CD4-positive, alpha-beta T cell treated with Interleukin-21 for 1 hour (primary cell): ENCODE data around the gene BBC3.
A peak's percentile ranks its signal among the peaks of the same experiment; 100 is the strongest.
"Not testable (repeated sequence)": the region's sequence is repeated elsewhere in the genome, so short reads cannot be mapped to it uniquely, and the experiment has no call there.

Source experiments
- DNase-seq: peaks from one replicate; pipeline ENCODE4 v3.0.0-alpha.2; 2020

The BBC3 gene

DNA sequence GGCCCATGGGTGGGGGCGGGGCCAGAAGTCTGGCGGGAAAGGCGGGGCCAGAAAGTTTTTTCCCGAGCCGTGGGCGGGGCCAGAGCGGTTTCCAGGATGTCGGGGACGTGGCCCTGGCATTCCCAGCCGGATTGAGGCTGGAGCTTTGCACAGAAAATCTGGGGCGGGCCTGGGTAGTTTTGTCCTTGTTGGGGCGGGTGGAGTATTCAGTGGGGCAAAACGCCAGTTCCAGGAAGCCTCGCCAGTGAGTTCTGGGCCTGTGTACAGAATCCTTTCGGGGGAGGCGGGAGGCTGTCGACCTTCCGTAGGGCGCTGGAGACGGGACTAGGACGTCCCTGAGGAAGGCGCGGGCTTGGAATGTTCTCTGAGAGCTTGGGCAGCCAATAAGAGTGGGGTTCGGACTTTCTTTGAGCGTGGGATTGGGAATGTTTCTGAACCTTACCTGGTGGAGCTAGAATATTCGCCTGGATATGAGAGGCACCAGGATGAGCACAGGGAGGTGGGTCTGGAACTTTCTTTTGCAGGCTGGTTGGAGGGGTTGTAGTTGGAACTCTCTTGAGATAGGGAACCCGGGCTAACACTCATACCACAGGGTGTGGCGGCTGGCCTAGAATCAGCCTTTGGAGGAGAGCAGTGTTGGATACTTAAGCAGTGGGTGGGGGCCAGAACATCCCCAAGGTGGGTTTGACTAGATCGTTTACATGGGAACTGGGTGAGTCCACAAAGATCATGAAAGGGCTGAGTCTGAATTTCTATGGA is 26.6 kb upstream of the BBC3 start:
- DNase-seq, result no peak

DNA sequence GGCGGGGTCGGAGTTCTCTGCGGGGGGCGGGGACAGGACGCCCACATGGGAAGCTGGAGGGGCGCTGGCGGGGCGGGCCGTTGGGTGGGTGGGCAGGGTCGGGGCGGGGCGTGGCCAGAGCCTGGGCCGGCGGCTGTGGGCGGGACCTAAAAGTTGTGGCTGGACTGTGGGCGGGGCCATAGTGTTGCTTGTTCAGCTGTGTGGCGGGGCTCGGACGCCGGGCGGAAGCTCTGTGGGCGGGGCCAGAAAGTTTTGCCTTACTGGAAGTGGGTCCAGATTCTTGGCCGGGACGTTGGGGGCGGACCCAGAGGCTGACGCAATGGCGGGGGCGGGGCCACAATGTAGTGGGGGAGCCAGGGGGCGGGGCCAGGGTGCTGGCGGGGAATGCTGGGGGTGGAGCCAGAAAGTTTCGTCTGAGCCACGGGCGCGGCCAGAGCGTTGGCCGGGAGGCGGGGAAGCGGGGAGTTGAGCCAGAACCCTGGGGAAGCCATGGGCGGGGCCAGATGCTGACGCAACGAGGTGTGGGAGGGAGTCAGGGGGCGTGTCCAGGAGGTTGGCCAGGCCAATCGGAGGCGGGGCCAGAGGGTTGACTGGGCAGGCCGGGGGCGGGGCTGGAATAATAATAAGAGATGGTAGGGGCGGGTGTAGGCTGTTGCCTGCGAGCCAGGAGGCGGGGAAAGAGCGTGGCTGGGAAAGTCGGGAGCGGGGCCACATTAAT is 25.9 kb upstream of the BBC3 start:
- peak; percentile 99 for DNase-seq

DNA sequence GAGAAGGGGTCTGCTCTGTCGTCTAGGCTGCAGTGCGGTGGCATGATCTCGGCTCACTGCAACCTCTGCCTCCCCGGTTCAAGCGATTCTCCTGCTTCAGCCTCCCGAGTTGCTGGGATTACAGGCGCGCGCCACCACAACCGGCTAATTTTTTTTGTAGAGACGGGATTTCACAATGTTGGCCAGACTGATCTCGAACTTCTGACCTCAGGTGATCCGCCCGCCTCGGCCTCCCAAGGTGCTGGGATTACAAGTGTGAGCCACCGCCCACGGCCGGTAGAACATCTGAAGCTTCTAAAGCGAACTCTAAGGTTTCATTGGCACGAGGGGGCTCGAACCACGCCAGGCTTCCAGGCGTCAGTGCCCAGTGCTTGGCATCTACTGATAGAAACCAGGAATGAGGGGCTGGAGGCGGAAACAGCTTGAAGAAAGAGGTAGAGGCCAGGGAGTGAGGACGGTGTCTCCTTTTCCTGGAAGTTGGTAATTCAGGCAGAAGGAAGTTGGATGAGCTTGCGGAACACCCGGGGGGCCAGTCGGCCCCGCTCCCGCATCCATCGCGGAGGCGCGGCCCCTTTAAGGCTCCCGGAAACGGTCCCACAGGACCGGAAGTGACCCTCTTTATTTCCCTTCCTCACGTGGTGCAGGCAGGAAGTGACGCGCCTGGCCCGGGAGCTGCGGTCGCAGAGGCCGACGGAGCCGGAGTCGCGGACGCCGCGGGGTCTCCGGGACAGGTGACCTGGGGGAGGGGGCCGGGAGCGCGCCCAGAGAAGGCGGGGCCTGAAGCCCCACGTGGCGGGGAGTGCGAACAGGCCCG is 25.1 kb upstream of the BBC3 start, which contains the start of gene CCDC9:
Gene CCDC9 (plus strand): TSS at position 647 of the 814 bp plus-strand sequence. CDS start 1,876 bp downstream, outside the sequence.
- DNase-seq, result peak; percentile 95

DNA sequence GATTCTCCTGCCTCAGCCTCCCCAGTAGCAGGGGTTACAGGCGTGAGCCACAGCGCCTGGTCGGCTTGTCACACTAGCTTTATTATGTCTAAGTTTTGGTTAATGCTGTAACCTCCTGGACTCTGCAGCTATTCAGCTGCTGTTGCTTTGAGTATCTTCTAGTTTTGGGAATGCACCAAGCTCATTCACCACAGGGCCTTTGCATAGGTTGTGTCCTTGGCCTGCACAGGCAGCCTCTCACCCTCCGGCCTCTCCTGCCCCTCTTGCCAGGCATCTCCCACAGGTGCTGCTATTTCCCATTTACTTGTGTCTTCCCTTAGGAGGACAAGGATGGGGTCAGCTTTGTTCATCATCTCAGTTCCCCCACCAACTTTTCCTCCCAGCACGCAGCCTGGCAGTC is 23.0 kb upstream of the BBC3 start:
- DNase-seq, result no peak

DNA sequence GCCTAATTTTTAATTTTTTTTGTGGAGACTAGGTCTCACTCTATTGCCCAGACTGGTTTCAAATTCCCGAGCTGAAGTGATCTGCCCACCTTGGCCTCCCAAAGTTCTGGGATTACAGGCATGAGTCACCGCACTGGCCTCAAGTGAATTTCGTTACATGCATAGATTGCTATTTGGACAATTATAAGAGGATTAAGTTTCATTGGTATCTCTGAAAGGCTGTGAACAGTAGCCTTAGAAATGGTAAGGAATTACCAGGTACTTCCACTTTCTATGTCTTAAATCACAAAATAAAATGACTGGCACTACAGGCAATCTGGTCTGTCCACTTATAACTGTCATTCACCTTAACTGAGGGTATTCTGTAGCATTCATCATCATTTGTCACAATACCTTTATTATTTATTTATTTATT is 22.5 kb upstream of the BBC3 start:
- no peak for DNase-seq

DNA sequence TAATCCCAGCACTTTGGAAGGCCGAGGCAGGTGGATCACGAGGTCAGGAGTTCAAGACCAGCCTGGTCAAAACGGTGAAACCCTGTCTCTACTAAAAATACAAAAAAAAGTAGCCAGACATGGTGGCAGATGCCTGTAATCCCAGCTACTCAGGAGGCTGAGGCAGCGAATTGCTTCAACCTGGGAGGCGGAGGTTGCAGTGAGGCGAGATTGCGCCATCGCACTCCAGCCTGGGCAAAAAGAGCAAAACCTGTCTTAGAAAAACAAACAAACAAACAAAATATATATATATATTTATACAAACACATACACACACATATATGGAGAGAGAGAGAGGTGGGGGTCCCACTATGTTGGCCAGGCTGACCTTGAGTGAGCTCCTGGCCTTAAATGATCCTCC is 22.0 kb upstream of the BBC3 start:
- not testable (repeated sequence) for DNase-seq

DNA sequence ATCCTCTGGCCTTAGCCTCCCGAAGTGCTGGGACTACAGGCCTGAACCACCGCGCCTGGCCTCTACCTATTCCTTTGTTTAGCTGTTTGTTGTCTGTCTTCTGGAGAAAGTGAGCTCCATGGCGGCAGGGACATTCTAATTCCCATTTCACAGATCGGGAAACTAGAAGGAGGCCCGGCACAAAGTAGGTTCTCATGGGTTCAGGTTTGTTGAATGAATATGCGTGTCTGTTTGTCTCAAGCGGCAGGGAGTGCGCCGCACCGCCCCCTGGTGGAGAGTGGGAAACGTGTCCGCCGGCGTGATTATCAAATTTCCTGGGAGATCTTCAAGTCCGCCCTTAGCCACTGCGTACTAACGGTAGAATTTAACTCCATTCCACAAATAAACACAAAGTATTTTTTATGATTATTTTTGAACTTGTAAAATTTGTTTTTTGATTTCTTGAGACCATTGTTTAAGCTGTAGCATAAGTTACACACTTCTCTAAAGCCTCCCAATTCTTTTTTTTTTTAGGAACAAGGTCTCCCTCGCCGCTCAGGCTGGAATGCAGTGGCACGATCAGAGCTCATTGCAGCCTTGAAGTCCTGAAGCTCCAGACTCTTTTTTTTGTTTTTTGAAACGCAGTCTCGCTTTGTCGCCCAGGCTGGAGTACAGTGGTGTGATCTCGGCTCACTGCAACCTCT is 16.4 kb upstream of the BBC3 start:
- peak; percentile 81 for DNase-seq

DNA sequence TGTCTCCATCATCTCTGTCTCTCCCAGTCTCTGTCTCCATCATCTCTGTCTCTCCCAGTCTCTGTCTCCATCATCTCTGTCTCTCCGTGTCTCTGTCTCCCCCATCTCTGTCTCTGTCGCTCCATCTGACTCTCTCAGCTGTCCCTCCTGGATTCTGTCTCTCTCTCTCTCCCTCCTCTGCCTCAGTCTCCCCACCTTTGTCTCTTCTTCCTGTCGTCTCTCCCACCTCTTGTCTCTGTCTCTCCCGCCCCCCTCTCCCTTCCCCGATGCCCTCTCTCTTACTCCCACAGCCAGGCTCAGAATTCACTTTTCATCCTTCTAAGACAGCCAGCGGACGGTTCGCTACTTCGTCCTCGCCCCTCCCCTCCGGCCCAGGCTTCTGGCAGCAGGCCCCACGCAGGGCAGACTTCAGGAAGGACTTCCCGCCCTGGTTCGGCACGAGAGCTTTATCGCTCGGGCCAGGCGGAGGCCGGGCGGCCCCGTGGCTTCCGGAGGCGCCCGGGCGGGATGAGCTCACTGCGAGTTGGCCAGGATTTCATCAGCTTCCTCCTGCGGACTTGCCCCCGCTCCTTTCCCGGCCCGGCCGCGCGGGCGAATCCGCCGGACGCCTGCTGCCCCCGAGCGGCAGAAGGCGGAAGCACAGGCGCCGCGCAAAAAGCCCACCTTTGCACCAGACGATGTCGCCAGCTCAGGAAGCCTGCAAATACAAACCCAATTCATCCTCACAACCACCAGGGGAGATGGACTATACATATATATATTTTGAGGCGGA is 13.0 kb upstream of the BBC3 start:
- peak; percentile 93 for DNase-seq

DNA sequence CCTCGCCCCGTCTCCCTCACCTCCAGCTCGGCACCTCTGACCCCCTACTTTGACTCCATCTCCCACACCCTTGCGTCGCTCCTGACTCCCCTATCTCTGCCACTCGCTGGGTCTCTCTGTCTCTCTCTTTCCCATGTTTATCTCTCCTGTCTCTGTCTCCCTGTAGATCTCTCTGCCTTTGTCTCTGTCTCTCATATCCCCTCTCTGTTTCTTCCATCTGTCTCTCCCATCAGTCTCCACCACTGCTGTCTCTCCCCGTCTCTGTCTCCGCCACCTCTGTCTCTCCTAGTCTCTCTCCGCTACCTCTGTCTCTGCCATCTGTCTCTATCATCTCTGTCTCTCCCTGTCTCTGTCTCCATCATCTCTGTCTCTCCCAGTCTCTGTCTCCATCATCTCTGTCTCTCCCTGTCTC is 12.4 kb upstream of the BBC3 start:
- no peak for DNase-seq

DNA sequence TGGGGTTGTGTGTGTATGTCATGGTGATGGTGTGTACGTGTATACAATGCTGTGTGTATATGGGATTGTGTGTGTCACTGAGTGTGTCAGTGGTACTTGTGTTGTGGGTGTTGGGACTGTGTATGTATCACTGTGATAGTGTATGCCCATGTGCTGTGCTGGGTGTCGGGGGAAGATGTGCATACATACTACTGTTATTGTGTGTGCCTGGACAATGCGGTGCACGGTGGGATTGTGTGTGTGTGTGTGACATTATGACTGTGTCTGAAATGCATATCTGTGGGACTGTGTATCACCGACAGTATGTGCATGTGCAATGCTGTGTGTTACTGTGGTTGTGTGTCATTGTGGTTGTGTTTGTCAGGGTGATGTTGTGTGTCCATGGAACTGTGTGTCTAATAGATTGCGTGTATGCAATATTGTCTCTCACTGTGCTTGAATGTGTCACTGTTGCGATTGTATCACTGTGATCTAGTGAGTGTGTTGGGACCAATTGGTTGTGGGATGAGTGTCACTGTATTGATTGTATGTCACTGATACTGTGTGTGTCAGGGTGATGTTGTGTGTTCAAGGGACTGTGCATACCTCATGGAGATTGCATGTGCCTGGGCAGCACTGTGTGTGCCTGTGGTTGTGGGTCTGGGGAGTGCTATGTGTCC is 11.0 kb upstream of the BBC3 start:
- no peak for DNase-seq

DNA sequence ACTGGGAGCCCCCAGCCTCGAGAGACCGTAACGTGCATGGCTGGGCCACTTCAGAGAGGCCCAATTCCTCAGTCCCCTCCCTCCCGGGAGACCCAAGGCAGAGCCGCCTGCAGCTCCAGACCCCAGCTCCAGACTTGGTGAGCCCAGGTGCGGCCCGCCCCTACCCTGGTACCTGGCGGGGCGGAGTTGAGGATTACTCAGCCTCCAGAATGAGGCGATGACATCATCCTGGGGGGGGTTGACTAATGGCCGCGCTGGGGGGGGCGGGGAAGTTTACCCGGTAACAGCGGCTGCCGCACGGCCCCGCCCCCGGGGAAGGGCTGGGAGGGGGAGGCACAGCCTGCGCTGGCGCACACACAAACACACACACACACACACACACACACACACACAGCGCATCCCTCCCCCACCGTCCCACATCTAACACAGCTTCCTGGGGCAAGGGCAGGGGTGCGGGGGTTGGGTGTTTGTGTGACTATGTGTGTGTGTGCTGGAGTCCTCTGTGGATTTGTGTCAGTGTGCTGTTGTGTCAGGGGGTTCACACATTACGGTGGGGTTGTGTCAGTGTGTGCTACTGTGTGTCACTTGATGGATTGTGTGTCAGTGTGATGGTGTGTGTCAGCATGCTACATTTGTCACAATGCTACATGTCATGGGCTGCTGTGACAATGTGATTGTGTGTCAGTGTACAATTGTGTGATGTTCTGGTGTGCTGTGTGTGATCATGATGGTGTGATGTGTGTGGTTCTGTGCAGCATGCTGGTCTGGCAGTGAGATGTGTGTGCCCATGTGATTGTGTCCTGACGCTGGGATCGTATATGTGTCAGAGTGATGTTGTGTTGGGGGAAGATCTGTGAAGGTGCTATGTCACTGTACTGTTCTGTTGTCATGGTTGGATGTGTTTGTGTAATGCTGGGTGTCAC is 10.3 kb upstream of the BBC3 start:
- peak; percentile 93 for DNase-seq

DNA sequence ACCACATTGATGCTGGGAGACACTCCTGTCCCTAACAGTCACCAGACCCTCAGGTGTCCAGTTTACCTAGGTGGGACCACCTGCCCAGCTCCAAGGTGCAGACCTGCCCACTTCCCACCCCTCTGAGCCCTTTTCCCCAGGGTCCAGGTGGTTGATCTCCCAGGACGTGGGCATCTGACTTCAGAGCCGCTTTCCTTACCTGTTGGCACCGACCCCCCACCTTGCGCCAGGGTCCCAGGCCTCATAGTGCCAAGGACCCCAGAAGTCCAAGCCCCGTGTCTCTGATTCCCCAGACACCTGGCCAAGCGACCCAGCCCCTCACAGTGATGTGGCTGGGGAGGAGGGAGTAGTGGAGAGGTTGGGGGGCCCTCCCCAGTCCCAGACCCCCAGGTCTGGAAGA is 9.6 kb upstream of the BBC3 start:
- DNase-seq, result no peak

- peak; percentile 89 for DNase-seq
Measured at GRCh38 chr19:47239610-47240296, 8.8 kb upstream of the BBC3 start.

DNA sequence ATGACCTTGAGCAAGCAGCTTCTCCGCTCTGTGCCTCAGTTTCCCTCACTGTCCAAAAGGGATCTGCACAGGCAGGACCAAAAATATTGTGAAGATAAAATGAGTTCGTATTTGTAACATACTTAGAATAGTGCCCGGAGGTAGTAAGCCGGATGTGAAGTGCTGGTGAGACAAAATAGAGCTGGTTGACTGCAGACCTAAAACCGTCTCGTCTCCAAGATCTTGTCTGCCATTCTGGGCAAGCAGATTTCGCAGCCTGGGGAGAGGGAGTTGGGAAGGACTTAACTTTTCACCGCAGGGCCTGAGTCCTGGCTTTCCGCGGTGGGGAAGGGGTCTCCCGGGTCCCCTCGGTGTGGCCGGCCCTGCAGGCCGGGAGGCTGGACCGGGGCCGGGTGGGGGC is 8.2 kb upstream of the BBC3 start:
- no peak for DNase-seq

GRCh38 chr19:47236072-47236675 is 5.2 kb upstream of the BBC3 start:
- DNase-seq, result no peak

DNA sequence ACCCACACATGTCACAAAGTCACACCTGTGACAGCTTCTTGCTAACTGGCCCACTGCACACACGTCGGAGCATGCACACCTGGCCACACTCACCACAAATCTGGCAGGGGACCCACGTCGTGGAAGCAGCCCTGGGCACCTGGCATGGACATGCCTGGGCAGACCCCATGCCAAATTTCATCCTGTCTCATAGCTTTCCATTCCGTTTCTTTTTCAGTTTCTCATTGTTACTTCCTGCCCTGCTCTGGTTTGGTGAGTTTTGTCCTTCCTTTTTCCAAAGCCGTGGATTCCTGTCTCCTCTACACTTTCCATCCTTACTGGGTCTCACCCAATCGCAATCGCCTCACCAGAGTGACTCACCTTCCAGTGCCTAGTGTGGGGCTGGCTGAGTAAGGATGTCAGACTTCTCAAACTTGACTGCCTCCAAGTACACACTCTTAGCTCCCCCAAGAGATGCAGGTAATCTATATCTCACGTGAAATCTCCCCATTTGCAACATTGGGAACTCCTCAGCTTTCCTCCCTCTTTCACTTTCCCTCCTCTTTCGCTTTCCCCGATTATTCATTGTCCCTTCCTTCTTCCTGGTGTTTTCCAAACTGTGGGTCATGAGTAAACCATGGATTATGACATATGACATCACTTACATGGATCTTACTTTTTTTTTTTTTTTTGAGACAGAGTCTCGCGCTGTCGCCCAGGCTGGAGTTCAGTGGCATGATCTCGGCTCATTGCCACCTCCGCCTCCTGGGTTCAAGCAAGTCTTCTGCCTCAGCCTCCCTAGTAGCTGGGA is 1.6 kb upstream of the BBC3 start:
- no peak for DNase-seq

- DNase-seq, result peak; percentile 95
Measured at GRCh38 chr19:47231215-47232054, 436 bp upstream of the BBC3 start.
